ENCODE results near the gene FBXO38.

Gene FBXO38

DNA sequence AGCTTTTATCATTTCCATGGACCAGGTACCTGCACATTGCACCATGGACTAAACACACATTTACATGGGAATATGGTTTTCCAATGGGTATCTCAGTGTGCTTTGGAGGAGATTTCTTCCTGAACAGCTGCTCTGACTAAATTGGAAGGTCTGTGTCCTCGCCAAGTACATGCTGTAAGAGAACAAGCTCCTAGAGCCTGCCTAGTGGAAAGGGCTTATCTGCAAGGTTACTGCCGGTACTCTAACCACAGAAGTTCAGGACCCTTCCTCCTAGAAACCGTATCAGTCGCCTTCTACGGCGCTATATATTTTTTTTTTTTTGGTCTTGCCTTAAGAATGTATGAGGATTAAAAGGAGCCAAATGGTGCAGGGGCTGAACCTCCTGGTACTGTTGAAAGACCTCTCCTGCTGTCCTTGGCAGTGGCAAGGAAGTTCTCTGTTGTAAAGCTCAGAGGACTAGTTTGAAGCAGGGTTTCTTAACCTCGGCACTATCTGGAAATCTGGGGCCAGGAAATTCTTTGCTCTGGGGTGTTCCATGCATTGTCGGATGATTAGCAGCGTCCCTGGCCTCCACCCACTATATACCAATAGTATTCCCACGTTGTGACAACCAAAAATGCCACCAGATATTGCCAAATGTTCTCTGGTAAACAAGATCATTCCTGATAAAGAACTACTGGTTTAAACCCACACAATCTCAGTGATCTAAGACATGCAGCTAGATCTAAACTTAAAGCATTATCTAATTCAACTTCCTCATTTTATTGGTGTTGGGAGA, 107.4 kb downstream of the FBXO38 start:
- no peak overlapping the region for H3K4me3 ChIP-seq (ENCODE audit: low read depth, low read length)
- ChIA-PET CTCF (interaction anchor here (0.6 to 1.6 kb wide), 3 partner anchors 8 to 543 kb away, joined by 3 to 6 read pairs (median 3); no protein-coding TSS in a partner anchor), POLR2A (no interaction called here)
- H3K9me3 ChIP-seq (ENCODE audit: control insufficient read depth, insufficient read depth, low read depth, low read length) = no peaks in the 10 kb centered on the region
- TF ChIP-seq, protein P1, sequence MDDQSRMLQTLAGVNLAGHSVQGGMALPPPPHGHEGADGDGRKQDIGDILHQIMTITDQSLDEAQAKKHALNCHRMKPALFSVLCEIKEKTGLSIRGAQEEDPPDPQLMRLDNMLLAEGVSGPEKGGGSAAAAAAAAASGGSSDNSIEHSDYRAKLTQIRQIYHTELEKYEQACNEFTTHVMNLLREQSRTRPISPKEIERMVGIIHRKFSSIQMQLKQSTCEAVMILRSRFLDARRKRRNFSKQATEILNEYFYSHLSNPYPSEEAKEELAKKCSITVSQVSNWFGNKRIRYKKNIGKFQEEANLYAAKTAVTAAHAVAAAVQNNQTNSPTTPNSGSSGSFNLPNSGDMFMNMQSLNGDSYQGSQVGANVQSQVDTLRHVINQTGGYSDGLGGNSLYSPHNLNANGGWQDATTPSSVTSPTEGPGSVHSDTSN (CRISPR knock-in tag; IDR thresholded peaks at IDR 0.05) = no peak
- no peak for TF ChIP-seq EGR2 (tag by site-specific recombination; IDR thresholded peaks at IDR 0.05; ENCODE audit: low read depth)
- no peak for TF ChIP-seq ZNF324 (tag by site-specific recombination; IDR thresholded peaks at IDR 0.05)
- no peak for TF ChIP-seq SCRT2 (tag by site-specific recombination; IDR thresholded peaks at IDR 0.05)
- TF ChIP-seq ZEB2 (tag by site-specific recombination; IDR thresholded peaks at IDR 0.05) = no peak
- TF ChIP-seq, protein P2, sequence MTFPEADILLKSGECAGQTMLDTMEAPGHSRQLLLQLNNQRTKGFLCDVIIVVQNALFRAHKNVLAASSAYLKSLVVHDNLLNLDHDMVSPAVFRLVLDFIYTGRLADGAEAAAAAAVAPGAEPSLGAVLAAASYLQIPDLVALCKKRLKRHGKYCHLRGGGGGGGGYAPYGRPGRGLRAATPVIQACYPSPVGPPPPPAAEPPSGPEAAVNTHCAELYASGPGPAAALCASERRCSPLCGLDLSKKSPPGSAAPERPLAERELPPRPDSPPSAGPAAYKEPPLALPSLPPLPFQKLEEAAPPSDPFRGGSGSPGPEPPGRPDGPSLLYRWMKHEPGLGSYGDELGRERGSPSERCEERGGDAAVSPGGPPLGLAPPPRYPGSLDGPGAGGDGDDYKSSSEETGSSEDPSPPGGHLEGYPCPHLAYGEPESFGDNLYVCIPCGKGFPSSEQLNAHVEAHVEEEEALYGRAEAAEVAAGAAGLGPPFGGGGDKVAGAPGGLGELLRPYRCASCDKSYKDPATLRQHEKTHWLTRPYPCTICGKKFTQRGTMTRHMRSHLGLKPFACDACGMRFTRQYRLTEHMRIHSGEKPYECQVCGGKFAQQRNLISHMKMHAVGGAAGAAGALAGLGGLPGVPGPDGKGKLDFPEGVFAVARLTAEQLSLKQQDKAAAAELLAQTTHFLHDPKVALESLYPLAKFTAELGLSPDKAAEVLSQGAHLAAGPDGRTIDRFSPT (tag by site-specific recombination; IDR thresholded peaks at IDR 0.05) = no peak
- no peak for TF ChIP-seq ZNF19 (tag by site-specific recombination; IDR thresholded peaks at IDR 0.05; ENCODE audit: low read depth)
- TF ChIP-seq, protein P3, sequence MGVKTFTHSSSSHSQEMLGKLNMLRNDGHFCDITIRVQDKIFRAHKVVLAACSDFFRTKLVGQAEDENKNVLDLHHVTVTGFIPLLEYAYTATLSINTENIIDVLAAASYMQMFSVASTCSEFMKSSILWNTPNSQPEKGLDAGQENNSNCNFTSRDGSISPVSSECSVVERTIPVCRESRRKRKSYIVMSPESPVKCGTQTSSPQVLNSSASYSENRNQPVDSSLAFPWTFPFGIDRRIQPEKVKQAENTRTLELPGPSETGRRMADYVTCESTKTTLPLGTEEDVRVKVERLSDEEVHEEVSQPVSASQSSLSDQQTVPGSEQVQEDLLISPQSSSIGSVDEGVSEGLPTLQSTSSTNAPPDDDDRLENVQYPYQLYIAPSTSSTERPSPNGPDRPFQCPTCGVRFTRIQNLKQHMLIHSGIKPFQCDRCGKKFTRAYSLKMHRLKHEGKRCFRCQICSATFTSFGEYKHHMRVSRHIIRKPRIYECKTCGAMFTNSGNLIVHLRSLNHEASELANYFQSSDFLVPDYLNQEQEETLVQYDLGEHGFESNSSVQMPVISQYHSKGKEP (tag by site-specific recombination; IDR thresholded peaks at IDR 0.05) = no peak
- no peak for TF ChIP-seq ZNF23 (tag by site-specific recombination; IDR thresholded peaks at IDR 0.05; ENCODE audit: borderline replicate concordance)
- TF ChIP-seq ZNF555 (tag by site-specific recombination; conservative IDR thresholded peaks at IDR 0.05) = no peak
- no peak for TF ChIP-seq ZNF274 (IDR thresholded peaks at IDR 0.05; ENCODE audit: low read length)
- no peak for TF ChIP-seq ZNF274 (tag by site-specific recombination; IDR thresholded peaks at IDR 0.05; ENCODE audit: borderline replicate concordance)
- TF ChIP-seq SP3 (tag by site-specific recombination; IDR thresholded peaks at IDR 0.05) = no peak
- TF ChIP-seq, protein P4, sequence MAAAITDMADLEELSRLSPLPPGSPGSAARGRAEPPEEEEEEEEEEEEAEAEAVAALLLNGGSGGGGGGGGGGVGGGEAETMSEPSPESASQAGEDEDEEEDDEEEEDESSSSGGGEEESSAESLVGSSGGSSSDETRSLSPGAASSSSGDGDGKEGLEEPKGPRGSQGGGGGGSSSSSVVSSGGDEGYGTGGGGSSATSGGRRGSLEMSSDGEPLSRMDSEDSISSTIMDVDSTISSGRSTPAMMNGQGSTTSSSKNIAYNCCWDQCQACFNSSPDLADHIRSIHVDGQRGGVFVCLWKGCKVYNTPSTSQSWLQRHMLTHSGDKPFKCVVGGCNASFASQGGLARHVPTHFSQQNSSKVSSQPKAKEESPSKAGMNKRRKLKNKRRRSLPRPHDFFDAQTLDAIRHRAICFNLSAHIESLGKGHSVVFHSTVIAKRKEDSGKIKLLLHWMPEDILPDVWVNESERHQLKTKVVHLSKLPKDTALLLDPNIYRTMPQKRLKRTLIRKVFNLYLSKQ (tag by site-specific recombination; IDR thresholded peaks at IDR 0.05; ENCODE audit: borderline replicate concordance) = no peak
- TF ChIP-seq GLI2 (tag by site-specific recombination; IDR thresholded peaks at IDR 0.05; ENCODE audit: borderline replicate concordance, low read depth) = no peak
- no peak for TF ChIP-seq ZNF140 (tag by site-specific recombination; IDR thresholded peaks at IDR 0.05)
- TF ChIP-seq, protein P5, sequence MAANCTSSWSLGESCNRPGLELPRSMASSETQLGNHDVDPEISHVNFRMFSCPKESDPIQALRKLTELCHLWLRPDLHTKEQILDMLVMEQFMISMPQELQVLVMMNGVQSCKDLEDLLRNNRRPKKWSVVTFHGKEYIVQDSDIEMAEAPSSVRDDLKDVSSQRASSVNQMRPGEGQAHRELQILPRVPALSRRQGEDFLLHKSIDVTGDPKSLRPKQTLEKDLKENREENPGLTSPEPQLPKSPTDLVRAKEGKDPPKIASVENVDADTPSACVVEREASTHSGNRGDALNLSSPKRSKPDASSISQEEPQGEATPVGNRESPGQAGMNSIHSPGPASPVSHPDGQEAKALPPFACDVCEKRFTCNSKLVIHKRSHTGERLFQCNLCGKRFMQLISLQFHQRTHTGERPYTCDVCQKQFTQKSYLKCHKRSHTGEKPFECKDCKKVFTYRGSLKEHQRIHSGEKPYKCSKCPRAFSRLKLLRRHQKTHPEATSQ (tag by site-specific recombination; IDR thresholded peaks at IDR 0.05) = no peak
- H3K27ac ChIP-seq (ENCODE audit: extremely low read depth, low read depth, low read length) = no peak overlapping the region
- H3K4me1 ChIP-seq (ENCODE audit: control insufficient read depth, insufficient read depth, low read length) = no peaks in the 10 kb centered on the region
- no peaks in the 10 kb centered on the region for H3K36me3 ChIP-seq (ENCODE audit: control insufficient read depth in 2 of 2, insufficient read depth in 1 of 2, low read length in 2 of 2)
